Ramos (cell line): ENCODE results near the gene SLC2A6.
"Not testable (repeated sequence)": the region's sequence is repeated elsewhere in the genome, so short reads cannot be mapped to it uniquely, and the experiment has no call there.

Source experiments
- in situ Hi-C: fragments of 300-500 bp; cut with MboI; formaldehyde crosslinking; loops from one replicate; pipeline ENCODE4 v1.14.3; 2022; ENCODE audit warnings: low sequenced_read_pairs; ENCODE audit not compliant: unreplicated experiment

The SLC2A6 gene

GRCh38 chr9:133465984-133466383 lies 12.9 kb downstream of the SLC2A6 start:
- in situ Hi-C loops = no loop called here

GRCh38 chr9:133464638-133465037 lies 14.3 kb downstream of the SLC2A6 start:
- in situ Hi-C loops = no loop called here

GRCh38 chr9:133463864-133464615 lies 14.9 kb downstream of the SLC2A6 start:
- in situ Hi-C loops = no loop called here

DNA sequence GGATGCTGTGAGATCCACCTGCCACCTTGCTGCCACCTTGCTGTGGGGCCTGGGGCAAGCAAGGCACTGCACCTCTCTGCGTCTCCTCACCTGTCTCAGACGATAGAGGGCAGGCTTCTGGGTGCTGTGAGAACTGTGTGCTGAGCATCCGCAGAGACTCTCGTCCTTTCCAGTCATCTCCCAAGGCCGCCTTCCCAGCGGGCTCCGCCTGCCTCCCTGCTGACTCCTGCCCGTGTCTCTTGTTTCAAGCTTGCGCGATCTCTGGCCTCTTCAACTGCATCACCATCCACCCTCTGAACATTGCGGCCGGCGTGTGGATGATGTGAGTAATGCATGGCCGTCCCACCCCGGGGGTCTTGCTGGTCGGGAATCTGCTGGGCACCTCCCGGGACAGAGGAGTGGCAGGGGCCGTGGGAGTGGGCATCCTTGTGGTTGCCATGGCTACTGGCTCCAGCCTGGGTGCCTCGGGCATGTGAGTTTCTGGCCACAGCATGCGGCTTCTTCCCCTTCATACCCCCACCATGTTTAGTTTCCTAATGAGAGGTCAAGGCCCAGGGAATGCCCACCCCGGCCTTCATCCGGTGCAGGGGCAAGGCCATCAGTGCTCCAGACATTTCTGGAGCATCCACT lies 15.6 kb downstream of the SLC2A6 start:
- in situ Hi-C loops = no loop called here

- in situ Hi-C loops = no loop called here
Measured at GRCh38 chr9:133461975-133462374, 16.9 kb downstream of the SLC2A6 start.

- in situ Hi-C loops = no loop called here
Measured at GRCh38 chr9:133460405-133461175, 18.3 kb downstream of the SLC2A6 start.

DNA sequence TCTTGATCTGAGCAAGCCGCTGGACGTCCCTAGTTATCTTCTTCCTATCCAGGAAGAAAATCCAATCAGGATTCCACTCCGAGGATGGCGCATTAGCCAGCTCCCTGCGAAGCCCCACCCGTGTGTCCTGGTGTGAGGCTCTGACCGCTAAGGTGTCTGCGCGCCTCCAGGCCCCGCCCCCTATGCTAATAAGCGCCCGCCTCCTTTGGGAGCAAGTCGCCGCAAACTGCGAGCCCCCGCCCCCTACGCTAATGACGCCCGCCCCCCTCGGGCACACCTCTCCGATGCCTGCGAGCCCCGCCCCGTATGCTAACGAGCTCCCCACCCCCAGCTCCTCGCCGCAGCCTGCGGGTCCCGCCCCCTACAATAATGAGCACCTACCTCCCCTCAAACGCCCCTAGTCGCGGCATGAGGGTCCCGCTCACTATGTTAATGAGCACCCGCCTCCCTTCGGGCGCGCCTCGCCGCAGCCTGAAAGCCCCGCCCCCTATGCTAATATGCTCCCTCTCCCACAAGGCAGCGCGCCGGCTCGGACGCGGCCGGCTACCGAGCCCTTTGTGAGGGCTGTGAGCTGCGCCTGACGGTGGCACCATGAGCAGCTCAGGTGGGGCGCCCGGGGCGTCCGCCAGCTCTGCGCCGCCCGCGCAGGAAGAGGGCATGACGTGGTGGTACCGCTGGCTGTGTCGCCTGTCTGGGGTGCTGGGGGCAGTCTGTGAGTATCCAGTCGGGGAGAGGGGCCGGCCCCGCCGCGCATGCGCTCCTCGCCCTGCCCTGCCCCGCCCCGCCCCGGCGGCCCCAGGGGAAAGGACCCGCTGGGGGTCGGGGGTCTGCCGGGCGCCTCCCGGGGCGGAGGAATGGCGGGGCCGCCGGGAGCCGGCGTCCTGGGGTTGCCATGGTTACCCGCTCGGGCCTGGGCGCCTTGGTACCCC lies 19.2 kb downstream of the SLC2A6 start, which contains the start of gene CACFD1:
CACFD1 (plus strand) TSS at position 503 of the 929 bp plus-strand sequence; CDS start at position 592, 89 bp downstream.
- in situ Hi-C loops = no loop called here

GRCh38 chr9:133458643-133459312 lies 20.1 kb downstream of the SLC2A6 start:
- in situ Hi-C loops = no loop called here

DNA sequence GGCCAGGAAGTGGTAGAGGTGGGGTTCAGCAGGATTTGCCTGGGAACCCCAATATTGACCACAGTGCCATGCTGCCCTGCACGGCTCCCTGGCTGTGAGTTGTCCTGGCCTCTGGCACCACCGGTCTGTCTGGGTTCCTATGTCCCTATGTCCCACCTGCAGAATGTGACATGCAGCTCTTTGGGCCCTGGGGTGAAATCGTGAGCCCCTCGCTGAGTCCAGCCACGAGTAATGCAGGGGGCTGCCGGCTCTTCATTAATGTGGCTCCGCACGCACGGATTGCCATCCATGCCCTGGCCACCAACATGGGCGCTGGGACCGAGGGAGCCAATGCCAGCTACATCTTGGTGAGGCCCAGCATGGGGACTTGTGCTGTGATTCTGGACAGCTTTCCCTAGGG lies 21.2 kb downstream of the SLC2A6 start:
- in situ Hi-C loops = no loop called here

- in situ Hi-C loops = no loop called here
Measured at GRCh38 chr9:133457233-133457632, 21.7 kb downstream of the SLC2A6 start.

GRCh38 chr9:133456409-133456808 lies 22.5 kb downstream of the SLC2A6 start:
- in situ Hi-C loops = no loop called here

DNA sequence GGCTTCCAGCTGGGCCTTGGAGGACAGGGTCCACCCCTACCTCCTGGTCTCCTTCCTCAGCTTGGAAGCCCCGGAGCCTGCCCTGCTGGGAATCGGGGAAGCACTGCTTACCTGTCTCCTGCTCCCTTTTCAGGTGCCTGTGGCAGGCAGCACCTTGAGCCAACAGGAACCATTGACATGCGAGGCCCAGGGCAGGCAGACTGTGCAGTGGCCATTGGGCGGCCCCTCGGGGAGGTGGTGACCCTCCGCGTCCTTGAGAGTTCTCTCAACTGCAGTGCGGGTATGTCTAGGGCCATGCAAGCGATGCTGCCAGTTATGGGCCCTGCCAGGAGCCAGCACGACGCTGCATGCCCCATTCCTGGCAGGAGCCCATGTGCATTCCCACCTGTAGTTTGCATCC lies 23.0 kb downstream of the SLC2A6 start:
- in situ Hi-C loops = no loop called here

DNA sequence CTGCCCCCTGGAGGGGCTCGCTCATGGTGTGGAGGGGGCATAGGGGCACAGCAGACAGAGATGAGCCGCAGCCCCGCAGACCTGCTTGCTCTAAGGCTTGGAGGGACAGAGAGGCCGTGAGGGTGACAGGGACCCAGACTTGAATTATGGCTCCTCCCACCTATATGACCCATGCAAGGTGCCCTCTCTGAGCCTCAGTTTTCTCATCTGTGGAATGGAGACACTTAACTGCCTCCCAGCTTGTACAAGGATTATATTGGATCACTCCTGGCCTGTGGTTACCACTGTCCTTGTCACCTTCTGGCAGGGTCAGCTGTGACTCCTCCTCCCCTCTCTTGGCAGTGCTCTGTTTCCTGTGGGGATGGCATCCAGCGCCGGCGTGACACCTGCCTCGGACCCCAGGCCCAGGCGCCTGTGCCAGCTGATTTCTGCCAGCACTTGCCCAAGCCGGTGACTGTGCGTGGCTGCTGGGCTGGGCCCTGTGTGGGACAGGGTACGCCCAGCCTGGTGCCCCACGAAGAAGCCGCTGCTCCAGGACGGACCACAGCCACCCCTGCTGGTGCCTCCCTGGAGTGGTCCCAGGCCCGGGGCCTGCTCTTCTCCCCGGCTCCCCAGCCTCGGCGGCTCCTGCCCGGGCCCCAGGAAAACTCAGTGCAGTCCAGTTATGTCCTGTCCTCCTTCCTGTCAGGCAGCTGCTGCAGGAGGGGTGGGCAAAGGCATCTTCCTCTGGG lies 23.8 kb downstream of the SLC2A6 start:
- in situ Hi-C loops = no loop called here

GRCh38 chr9:133454325-133454724 lies 24.6 kb downstream of the SLC2A6 start:
- in situ Hi-C loops = no loop called here

GRCh38 chr9:133453651-133454050 lies 25.2 kb downstream of the SLC2A6 start:
- in situ Hi-C loops = no loop called here

DNA sequence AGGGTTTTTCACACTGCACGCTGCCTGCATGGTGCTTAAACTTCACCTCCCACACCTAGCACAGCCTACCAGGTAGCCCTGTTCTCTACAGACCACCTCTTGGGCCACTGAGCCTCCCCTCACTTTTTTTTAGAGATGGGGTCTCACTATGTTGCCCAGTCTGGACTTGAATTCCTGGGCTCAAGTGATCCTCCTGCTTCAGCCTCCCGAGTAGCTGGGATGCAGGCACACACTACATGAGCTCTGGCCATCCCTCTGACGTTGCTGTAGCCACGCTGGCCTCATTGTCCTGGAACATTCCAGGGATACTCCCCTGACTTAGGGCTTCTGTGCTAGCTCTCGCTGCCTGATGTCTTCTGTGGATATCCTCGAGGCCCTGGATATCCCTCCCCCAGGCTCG lies 26.3 kb downstream of the SLC2A6 start:
- in situ Hi-C loops = no loop called here

- in situ Hi-C loops = not testable (repeated sequence)
Measured at GRCh38 chr9:133451865-133452264, 27.0 kb downstream of the SLC2A6 start.

DNA sequence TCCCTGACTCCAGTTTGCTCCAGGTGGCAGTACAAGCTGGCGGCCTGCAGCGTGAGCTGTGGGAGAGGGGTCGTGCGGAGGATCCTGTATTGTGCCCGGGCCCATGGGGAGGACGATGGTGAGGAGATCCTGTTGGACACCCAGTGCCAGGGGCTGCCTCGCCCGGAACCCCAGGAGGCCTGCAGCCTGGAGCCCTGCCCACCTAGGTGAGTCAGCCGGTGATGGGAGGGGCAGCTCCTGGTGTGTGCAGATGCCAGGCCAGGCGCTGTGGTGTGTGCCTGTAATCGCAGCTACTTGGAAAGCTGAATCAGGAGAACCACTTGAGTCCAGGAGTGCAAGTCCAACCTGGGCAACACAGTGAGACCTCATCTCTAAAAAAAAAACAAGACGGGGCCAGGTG lies 29.1 kb downstream of the SLC2A6 start:
- in situ Hi-C loops = no loop called here

- in situ Hi-C loops = no loop called here
Measured at GRCh38 chr9:133448487-133448972, 30.4 kb downstream of the SLC2A6 start.
